Activated T-helper 9 cell treated with anti-CD3 and anti-CD28 coated beads, Interleukin-2, amount 50 U/mL, for 16 hours (primary cell): ENCODE results near the gene ICA1.

ENCODE experiments used
- DNase-seq: peaks from one replicate; pipeline ENCODE4 v3.0.0-alpha.2; 2020; ENCODE audit warnings: low read depth

ICA1 gene

GRCh38 chr7:8160250-8160649, 101.7 kb downstream of the ICA1 start:
- DNase-seq: no peak

- no peak for DNase-seq
Observed at GRCh38 chr7:8159595-8159994, 102.4 kb downstream of the ICA1 start.

GRCh38 chr7:8157296-8157695, 104.7 kb downstream of the ICA1 start:
- no peak for DNase-seq

DNA sequence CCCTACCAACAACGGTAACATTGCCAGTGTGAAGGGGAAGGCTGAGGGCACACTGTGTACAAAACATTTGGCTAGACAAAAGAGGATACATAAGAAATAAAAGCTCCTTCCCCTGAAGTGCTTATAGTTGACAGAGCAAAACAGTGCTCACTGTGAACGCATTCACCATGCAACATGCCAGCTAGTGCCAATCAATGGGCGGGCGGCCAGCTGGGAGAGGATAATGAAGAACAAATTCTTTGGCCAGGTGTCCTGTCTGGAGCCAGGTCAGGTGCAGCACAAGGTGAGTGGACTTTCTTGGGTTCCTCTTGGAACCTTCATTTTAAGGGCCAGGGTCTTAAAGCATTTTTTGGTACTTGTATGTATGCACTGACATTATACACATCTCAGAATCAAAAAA, 106.1 kb downstream of the ICA1 start:
- no peak for DNase-seq

DNA sequence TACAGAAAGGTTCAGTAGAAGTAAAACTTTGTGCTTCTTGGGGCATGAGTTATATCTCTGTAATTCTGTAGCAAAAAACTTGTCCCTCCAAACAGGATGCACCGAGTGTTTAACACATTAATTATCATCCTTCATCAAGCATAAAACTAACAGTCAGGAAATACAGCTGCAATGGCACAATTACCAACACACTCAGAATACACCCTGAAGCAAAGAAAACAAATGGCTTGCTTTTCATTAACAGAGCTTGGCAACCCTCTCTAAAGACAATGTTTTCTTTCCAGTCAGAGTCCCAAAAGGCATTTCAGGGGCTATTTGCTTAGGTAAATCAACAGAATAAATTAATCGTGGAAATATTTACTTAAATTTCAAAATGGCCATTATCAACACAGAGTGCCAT, 107.7 kb downstream of the ICA1 start:
- DNase-seq: no peak

DNA sequence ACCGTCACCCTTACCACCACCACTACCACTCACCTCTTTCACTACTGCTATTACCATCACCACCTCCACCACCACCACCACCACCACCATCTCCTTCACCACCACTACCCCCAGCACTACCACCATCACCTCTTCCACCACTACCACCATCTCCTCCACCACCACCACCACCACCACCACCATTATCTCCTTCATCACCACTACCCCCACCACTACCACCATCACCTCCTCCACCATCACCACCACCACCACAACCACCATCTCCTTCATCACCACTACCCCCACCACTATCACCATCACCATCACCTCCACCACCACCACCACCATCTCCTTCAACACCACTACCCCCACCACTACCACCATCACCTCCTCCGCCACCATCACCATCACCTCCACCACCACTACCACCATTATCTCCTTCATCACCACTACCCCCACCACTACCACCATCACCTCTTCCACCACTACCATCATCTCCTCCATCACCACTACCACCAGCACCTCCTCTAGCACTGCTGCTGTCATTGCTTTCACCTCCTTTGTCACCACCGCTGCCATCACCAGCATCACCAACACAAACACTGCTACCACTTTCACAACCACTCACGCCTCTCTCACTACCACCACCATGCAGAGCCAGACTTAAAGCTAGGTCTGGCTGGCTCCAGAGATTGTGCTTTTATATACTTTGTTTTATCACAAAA, 109.3 kb downstream of the ICA1 start:
- no peak for DNase-seq

GRCh38 chr7:8151161-8151725, 110.7 kb downstream of the ICA1 start:
- no peak for DNase-seq

GRCh38 chr7:8149222-8149621, 112.7 kb downstream of the ICA1 start:
- DNase-seq: no peak

DNA sequence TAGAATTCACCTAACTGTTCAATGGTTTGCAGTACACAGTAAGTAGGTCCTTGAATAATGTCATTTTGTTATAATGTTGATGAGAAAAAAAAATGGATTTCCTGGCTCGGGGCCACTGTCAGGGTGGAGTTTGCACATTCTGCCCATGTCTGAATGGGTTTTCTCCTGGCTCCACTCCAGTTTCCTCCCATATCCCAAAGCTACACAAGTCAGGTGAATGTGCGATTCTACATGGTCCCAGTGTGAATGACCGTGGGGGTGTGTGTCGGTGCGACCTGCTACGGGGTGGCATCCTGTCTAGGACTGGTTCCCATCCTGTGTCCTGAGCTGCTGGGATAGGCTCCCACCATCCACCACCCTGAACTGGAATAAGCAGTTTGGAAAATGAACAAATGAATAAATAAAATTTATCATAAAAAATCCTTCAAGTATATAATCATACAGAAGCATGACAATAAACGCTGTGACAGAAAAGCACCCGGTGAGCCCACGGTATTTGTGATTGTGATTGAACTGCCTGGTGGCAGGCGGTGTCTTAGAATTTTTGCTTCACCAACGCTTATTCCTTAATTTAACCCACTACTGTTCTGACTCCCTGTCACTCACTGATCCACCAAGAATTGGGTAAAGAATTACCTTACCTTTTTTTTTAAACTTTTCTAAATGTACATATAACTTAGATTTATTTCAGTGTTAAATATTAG, 114.1 kb downstream of the ICA1 start:
- no peak for DNase-seq

DNA sequence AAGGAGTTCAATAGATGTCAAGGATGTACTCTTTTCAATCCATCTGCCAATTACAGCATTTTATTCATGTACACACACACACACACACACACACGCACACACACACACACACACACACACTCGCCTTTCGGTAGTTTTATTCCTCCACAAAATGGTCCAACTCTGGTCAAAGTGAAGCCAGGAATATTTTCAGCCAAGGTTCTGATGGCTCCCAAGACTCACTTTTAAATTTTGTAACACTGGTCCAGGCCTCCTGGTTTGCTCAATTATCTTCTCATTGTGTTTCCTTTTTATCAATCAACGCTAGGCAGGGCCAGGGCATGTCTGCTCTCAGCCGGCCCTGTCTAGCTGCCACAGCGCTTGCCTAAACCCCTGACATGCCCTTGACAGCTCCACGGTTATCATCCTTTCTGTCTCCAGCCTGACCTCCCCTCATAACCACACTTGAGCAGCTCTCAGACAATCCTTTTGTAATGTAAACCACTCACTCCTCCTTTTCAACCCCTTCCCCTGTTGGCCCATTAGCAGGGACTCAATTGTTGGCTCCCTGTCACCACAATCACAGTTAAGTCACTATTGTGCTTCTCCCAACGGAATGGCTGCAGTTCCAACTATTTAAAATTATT, 115.1 kb downstream of the ICA1 start:
- DNase-seq: no peak

- no peak for DNase-seq
Observed at GRCh38 chr7:8146106-8146787, 115.7 kb downstream of the ICA1 start.

DNA sequence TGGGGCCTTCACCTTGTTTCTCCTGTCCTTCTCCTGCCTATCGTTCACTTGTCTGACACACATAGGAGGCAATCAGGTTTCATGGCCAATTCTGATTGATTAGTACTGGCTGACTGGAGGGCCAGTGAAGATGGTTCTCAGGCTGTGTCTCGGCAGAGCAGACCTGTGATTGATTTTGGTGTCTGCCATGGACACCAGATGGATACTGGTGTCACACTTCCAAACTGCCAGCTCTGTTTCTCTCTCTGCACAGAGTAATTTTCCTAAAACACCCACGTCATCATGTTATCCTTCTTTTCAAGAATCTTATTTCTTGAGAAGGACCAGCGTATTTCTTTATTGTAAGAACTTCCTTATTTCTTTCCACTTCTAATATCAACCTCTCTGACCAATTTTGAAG, 117.1 kb downstream of the ICA1 start:
- DNase-seq: no peak

DNA sequence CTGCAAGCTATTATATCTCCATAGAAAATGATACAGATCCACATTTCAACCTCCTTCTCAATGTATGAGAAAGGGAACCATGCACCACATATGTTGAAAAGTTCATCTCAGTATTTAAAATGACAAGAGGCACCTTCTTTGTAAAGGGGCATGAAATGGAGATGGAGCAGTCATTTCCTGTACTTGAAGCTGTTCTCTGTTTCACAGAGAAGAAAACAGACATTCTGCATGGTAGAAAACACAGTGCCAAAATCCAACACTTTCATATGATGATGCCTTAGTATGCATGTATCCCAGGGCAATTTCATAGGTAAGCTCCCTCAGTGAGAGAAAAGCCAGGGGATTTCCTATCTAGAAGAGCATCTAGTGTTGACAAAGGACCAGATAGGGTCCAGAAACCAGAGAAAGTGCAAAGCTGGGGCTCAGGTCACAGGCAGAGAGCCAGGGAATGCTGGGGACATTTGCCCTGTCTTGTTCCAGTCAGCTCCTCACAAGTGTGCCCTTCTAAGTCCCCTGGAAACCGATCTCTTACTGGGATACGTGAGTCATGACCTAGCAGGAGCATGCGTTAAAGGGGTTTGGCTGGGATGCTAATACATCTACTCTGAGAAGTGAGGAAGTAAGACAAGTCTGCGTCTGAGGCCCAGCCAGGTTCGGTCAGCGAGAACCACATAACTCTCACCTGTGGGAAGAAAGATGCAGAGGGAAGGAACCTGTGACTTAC, 118.7 kb downstream of the ICA1 start:
- no peak for DNase-seq

- DNase-seq: no peak
Observed at GRCh38 chr7:8142477-8142876, 119.5 kb downstream of the ICA1 start.

GRCh38 chr7:8141070-8141469, 120.9 kb downstream of the ICA1 start:
- no peak for DNase-seq

DNA sequence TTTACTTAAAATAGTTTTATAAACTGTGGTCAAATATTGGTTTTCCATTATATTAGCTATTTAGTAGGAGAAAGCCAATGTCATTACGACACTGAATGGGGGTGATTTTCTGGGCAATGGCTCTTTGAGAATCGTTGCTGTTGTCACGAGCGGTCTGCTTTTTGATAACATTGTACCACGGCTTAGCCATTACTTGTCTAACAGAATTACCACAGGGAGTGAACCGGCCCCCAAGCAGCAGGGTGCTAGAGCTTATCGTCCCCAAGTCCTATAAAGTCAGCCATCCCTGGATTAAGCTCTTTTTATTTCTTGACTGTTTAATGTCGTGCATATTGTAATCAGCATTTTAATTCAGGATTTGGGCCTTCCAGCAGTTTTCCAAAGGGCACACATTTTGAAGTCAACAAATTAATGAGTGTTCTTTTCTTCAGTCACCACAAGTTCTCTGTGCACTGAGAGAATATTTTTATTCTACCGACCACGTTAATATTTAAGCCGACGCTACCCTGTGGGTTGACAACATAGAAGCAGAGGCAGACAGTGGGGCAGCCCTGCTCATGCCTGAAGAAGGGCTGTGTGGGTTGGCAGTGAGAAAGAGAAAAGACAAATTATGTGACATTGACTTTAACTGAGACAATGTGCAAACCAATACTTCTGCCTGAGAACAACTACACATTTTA, 125.8 kb downstream of the ICA1 start:
- DNase-seq: no peak

DNA sequence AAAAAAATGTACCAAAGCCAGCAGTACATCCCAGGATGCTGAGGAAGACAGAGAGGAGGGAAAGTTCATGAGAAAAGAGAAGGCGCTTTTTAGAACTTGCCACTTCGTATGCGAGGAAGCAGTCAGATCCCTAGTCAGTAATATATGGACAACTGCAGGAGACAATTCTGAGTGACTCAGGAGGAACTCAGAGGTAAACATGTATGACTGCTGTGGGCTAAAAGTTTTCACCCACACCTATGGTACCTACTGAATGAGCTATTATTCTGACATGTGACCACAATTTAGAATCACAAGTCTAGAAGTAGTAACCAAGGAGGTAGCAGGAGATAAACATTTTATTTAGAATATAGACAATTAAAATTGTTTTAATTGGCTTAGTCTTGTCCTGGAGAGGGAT, 126.5 kb downstream of the ICA1 start:
- DNase-seq: no peak

- no peak for DNase-seq
Observed at GRCh38 chr7:8134089-8134733, 127.8 kb downstream of the ICA1 start.

GRCh38 chr7:8133188-8133848, 128.6 kb downstream of the ICA1 start:
- no peak for DNase-seq
